GDM1 (cell line): ENCODE measurements around the gene TRMT2A.
"Not testable (repeated sequence)": the region's sequence is repeated elsewhere in the genome, so short reads cannot be mapped to it uniquely, and the experiment has no call there.

ENCODE experiments used
- DNase-seq: peaks from one replicate; lab custom pipeline; 2025; lab: John Stamatoyannopoulos, UW

TRMT2A gene

DNA sequence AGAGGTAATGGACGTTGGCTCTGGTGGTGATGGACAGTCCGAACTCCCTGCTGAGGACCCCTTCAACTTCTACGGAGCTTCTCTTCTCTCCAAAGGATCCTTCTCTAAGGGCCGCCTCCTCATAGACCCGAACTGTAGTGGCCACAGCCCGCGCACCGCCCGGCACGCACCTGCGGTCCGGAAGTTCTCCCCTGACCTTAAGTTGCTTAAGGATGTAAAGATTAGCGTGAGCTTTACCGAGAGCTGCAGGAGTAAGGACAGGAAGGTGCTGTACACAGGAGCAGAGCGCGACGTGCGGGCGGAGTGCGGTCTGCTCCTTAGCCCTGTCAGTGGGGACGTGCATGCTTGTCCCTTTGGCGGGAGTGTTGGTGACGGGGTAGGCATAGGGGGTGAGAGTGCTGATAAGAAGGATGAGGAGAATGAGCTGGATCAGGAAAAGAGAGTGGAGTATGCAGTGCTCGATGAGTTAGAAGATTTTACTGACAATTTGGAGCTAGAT, 30.9 kb downstream of the TRMT2A start:
- no peak for DNase-seq

DNA sequence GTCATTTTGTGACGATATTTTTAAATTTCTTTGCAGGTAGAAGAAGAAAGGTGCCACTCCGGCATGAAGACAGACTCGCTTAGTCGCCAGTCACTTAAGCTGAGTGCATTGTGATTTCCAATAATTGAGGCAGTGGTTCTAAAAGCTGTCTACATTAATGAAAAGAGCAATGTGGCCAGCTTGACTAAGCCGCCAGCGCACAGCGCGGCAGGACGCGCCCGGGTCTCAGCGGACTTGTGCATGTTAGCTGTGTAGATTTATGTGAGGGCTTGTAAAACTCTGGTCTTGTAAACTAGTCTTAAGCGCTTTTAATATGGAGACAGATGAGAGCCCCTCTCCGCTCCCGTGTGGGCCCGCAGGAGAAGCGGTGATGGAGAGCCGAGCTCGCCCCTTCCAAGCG, 31.4 kb downstream of the TRMT2A start:
- no peak for DNase-seq

DNA sequence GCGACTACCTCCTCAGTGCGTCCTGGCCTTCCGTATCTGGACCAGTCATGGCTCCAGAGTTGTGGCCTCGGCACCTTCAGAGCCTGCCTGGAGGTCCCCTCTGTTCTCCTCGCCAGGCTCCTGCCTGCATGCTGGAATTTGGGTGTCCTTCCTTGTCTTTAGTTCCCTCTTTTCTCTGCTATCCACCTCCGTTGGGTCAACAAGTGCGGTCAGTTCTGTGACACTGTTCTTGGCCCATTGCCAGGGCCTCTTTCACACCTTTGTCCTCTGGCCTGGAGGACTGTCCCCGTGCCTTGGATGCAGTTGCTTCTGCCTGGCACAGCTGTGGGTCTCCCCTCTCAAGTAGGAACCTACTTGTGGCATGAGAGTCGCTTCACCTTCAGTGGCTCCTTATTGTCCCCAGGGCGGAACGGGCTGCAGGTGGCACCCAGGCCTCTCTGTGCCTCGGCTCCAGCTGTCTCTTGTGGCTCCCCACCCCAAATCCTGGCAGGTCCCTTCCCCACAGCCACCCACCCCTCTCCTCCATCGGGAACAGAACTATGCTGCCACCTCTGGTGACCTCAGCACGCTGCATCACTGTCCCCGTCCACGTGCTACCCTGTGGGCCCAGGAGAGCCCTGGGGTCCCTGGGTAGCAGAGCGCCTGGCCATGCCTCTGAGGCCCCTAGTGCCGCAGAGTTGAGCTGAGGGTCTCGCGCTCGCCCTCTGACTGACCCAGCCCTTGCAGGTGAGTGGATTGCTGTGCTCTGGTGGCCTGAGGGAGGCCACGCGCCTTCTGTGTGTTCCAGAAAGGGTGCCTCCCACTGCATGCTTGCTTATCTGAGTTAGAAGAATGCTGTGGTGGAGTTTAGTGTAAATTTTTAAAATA, 32.2 kb downstream of the TRMT2A start:
- DNase-seq = no peak

DNA sequence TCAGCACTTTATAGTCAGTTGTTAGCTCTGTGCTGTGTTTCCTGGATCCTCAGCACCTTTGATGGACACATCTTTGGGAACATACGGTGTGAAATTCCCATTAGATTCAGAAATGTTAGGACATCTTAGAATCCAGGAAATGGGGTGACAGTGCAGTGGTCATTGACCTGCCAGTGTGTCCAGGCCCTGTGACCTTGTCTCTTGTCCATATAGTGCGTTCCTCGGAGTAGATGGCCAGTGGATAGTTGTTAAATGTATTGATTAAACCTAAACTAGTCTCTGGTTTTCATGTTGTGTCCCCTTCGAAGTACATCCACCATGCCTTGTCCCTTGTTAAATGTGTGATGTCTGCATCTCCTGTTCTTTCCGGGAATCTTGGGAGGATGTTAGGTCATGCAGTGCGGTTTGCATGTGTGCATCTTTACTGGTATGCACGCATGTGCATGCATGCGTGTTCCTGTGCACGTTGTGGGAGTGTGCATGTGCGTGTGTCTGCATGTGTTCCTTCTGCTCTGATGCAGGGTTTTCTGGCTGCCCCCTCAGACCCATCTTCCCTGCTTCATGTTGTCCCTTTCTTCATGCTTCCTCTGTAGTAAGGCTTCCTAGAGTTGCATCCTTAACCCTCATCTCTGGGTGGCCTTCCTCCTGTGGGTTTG, 33.0 kb downstream of the TRMT2A start:
- DNase-seq = no peak

DNA sequence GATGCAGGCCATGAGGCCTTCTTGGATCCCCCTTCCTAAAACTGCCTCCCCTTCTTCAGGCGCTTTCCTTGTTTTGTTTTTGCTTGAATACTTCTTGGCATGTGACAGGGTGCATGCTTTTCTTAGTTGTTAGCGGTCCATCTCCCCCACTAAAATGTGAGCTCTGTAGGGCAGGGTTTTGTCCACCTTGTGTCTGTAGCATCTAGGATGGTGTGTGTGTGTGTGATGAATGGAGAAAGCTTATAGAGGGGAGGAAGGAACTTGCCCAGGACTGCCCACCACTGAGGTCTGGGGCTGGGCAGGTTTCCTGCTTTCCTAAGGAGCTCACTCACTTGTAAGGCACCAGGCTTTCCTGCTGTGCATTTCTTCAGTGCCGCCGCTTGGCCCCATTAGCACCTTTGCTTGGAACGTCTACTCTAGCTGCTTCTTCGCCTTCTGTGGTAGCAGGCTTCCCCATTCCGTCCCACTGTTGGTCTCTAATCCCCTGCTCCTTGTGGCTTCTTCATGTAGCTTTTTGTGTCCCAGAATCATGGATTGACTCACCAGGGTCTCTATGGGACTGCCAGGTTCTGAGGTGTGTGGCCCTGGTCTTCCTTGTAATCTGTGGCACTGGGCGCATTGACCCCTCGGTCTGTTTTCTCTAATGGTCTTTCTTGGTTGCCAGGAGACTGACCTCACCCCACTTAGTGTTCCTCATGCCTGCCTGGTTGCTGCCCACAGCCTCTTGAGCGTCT, 33.7 kb downstream of the TRMT2A start:
- DNase-seq = no peak

DNA sequence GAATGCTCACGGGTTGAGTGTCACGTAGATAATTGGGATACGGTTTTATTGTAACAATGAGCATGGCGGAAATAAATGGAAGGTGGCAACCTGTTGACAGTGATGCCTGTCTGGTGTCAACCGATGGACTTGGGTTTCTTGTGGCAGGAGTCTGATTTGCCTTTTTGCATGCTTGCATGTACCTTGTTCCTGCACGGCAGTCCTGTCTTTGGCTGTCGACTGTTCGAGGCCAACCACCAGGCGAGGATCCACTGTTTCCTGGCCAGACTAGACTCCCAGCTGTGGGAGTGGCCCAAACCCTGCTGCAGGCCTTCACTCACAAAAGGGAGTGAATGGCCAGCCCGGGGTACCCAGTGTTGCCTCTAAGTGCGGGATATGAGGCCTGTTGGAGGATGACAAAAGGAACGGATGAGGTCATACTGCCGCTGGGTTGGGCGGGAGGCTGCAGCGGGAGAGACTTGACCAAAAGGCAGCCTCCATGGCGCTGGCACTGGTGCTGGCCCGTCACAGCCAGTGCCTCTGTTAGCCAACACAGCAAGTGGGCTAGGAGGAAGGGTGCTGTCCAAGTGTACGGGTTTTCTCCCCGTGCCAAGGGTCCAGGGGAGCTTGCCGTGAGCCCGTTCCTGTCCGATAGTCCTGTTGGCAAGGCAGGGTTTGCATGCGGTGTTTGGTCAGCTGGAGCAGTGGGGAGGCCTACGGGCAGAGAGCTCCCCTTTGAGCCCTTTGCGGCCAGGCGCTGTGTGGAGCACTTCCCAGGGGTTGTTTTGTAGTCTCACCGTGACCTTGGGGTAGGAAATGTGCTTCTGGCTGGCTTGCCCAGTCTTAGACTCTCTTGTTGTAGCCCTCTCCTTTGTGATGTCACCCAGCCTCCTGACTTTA, 36.0 kb downstream of the TRMT2A start:
- no peak for DNase-seq

DNA sequence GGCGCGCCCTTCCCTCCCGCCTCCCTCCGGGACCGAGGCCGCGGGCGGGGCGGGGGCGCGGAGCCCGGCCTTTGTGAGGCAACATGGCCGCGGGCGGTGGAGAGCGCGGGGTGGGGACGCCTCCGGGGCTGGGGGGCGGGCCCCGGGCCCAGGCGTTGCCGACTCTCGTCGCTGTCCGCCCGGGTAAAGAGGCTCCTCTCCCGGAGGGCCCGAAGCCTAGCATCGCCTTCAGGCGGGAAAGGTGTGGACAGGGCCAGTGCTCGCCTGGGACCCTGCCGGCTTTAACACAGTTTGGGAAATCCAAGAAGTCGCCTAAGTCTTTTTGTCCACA, 36.6 kb downstream of the TRMT2A start:
- DNase-seq = peak; percentile 51

DNA sequence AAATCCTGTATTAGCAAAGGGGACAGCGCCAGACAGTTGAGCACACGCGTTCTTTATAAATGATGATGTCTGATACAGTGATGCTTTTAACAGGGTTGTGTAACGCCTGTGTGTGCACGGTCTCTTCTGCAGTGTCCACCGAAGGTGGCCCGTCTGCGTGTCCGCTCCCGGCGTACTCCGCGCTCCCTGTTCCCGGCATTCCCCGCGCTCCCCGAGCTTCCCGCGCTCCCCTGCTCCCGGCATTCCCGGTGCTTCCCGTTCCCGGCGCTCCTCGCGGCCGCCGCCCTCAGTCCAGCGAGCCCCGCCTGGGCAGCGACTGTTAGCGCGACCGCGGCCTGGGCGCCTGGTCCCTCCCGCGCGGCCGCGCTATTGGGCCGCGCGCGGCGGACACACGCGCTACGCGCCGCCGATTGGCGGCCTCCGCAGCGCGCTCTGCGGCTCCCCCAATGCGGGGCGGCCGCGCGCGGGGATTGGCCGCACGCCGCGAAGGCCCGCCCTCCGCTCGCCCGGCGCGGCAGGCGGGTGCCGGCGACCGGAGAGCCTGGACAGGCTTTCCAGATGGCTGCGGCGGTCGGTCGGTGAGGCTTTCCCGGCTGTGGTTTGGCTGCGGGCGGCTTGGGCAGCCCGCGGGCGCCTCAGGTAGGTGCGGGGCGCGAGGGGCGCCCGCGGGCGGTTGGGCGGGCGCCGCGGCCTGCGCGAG, 37.1 kb downstream of the TRMT2A start, which contains the start of gene DGCR8:
DGCR8 (plus strand) TSS at position 497 of the 700 bp plus-strand sequence. CDS start 5,723 bp downstream, outside the sequence.
- DNase-seq = peak; percentile 89

DNA sequence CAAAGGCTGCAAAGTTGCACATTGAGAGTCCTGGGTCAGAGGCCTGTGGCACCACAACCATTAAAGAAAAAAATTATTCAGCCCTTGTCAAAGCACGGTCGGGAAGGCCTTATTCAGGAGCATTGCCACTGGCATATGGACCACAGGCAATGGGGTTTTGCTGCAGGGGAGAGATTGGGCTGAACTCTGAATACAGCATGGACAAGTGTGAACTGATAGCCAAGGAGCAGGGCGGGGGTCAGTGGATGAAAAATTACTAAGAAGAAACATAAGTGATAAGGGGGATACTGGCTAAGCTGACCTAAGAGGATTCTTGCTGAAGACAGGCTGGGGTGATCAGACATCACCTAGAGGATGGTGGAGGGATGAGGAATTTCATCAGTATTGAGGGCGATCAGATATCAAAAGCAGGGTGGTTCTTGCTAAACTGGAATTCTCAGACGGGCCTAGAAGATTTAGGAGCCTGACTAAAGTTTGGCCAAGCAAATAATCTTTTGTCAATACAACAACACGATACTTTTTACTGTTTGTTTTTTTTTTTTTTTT, 40.3 kb downstream of the TRMT2A start:
- no peak for DNase-seq

DNA sequence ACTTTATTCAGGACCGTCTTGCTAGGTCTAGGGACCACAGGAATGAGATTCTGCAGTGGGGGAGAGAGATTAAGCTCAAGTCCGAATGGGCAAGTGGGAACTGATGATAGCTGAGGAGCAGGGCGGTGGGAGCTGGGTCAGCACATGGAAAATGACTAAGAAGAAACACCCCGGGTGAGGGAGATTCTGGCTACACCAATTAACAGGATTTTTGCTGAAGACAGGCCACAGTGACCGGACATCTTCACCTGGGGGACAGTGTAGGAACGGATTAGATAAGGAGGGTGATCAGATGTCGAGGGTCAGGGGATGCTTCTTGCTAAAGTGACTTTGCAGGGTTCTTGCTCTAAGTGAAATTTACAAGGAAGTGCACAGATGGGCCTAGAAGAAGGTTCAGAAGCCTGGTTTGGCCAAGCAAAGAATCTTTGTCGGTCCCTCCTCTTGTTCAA, 45.5 kb downstream of the TRMT2A start:
- no peak for DNase-seq

DNA sequence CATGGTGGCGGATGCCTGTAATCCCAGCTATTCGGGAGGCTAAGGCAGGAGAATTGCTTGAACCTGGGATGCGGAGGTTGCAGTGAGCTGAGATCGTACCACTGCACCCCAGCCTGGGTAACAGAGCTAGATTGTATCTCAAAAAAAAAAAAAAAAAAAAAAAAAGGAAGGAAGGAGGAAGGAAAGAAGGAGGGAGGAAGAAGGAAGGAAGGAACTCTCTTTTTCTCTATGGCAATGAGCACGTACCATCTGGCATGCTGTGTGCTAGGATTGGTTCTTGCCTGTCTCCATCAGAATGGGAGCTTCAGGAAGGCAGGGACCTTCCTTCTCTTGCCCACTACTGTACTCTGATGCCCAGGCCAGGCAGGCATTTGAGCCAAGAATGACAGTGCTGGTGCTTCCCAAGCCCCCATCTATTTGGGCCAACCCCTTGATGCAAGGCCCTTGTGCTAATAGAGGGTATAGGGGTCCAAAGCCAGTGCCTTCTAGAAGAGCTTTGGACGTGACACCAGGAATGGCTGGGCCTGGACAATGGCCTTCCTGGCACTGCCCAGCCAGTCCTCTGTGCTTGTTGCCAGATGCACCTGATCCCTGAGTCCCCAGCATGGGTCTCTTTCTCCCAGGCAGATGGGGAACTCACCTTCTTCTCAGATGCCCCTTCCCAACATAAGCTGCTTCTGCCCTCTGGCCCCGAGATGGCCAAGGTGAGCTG, 47.5 kb downstream of the TRMT2A start:
- no peak for DNase-seq

DNA sequence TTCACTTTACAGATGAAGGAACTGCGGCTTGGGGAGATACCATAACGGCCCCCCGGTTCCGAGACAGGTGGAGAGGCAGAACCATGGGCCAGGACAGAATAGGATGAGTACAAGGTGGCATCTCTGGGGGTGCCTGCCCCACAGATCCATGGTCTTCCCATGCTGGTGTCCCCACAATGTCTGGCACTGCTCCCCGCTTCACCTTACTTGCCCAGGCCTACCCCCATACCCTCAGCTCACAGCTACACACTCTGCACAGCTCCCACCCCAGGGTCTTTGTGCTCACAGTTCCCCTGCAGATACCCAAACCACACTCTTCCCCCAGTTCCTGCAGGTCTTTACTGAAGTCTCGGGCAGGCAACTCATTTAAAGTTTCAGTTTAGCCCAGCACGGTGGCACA, 48.4 kb downstream of the TRMT2A start:
- no peak for DNase-seq

DNA sequence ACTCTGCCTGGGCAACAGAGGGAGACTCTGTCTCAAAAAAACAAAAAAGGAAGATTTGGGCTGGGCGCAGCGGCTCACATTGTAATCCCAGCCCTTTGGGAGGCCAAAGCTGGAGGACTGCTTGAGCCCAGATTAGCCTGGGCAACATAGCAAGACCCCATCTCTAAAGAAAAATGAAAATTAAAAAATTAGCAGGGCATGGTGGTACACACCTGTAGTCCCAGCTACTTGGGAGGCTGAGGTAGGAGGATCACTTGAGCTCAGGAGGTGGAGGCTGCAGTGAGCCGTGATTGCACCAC, 49.7 kb downstream of the TRMT2A start:
- not testable (repeated sequence) for DNase-seq

DNA sequence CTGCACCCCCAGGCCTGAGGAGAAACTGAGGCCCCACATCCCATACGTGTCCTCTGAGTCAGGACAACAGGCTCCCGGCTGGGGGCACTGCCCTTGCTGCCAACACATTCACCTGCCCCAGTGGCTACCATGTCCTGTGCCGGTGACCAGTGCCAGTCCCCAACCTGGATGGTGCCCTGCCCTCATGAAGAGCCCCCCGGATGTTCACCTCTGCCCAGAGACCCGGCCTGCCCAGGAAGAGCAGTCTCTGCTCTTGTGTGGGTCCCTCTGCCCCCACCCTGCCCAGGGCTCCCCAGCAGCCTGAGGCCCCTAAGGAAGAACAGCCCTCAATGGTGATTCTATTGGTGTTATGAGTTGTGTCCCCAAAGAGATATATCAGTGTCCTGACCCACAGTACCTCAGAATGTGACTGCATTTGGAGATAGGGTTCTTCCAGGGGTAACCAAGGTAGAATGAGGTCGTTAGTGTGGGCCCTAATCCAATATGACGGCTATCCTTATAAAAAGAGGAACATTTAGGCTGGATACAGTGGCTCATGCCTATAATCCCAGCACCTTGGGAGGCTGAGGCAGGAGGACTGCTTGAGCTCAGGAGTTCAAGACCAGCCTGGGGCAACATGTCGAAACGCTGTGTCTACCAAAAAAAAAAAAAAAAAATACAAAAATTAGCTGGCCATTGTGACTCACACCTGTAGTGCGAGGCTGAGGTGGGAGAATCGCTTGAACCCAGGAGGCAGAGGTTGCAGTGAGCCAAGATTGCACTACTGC, 50.2 kb downstream of the TRMT2A start:
- no peak for DNase-seq

DNA sequence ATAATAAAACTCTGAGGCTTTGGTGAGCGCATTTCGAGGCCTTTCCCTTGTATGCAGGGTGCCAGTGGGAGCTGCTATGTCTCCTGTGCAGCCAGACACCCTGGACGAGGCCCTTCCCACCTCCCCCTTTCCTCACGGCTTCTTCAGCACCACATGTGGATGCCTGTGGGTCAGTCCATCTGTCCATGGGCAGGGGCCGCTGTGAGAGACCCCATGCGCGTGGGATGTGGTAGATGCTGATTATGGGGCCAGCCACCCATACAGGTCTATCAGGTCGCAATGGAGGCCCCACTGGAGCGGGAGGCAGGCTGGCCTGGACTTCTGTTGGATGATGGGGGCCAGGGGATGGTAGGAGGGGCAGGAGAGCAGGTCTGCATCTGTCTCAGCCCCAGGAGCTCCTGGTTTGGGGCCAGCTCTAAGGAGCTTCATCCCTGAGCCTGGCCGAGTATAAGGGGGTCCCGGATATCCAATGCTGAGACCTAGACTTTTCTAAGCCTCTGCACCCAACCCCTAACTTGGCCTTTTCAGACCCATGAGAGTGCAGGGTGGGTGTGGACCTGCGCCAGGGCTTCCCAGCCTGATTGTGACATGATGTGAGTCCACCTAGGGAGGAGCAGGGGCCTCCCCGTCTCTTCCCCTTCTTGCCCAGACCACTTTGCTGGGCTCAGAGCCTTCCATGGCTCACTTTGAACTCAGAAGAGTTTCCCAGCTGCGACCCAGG, 51.0 kb downstream of the TRMT2A start:
- DNase-seq = no peak

DNA sequence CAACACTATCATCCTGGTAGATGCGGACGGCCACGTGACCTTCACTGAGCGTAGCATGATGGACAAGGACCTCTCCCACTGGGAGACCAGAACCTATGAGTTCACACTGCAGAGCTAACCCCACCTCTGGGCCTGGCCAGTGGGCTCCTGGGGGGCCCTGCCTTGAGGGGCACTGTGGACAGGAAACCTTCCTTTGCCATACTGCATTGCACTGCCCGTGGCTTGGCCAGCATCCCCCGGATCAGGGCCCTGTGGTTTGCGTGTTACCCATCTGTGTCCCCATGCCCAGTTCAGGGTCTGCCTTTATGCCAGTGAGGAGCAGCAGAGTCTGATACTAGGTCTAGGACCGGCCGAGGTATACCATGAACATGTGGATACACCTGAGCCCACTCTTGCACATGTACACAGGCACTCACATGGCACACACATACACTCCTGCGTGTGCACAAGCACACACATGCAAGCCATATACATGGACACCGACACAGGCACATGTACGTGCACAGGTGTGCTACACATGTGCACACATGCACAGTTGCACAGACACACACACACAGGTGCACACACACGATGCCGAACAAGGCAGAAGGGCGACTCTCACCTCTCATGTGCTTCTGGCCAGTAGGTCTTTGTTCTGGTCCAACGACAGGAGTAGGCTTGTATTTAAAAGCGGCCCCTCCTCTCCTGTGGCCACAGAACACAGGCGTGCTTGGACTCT, 52.3 kb downstream of the TRMT2A start:
- no peak for DNase-seq

DNA sequence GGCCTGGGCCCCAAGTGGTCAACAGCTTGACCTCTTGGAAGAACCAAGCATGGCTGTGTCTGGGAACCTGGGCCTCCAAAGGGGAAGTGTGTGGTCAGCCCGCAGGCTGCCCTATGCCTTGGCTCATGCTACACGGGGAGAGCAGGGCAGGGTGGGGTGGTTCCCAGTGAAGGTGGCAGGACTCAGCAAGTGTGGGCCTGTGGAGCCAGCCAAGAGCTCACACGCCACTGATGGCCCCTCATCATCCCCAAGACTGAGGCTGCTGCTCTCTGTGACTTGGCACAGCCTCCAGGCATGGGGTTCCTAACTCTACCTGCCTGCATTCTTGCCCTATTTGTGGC, 52.9 kb downstream of the TRMT2A start:
- no peak for DNase-seq
